ENCODE measurements around the gene ZNF200.
"Not testable (repeated sequence)": the region's sequence is repeated elsewhere in the genome, so short reads cannot be mapped to it uniquely, and the experiment has no call there.

Gene ZNF200

GRCh38 chr16:3198334-3199072 lies 36.5 kb downstream of the ZNF200 start:
- DNase-seq = peak; percentile 63
- Histone ChIP-seq H3K4me3 (ENCODE audit: low read depth, low read length) (no peak overlapping the region), H3K27ac (peak overlapping the region; percentile 2; the same call in 1 of the 2 replicates), H3K27me3 (ENCODE audit: insufficient read depth, low read depth, severe bottlenecking) (no peaks in the 10 kb centered on the region), H3K36me3 (no peaks in the 10 kb centered on the region), H3K9me3 (ENCODE audit: severe bottlenecking) (peaks cover 2% of the 10 kb centered on the region)
- peak; percentile 12; the same call in 1 of the 2 replicates for TF ChIP-seq CTCF (IDR thresholded peaks at IDR 0.05; ENCODE audit: low read depth, low read length)

- not testable (repeated sequence) for H3K36me3 ChIP-seq; H3K27me3 ChIP-seq (ENCODE audit: insufficient read depth, low read depth, severe bottlenecking); H3K9me3 ChIP-seq (ENCODE audit: severe bottlenecking); H3K4me3 ChIP-seq (ENCODE audit: low read depth, low read length); DNase-seq
- peak overlapping the region; percentile 2; the same call in 1 of the 2 replicates for H3K27ac ChIP-seq
Measured at GRCh38 chr16:3197694-3198333, 37.1 kb downstream of the ZNF200 start.

- no peak overlapping the region for H3K4me3 ChIP-seq (ENCODE audit: low read depth, low read length)
- H3K27ac ChIP-seq = no peak overlapping the region
- no peak for DNase-seq
- peaks cover 4% of the 10 kb centered on the region for H3K9me3 ChIP-seq (ENCODE audit: severe bottlenecking)
- H3K36me3 ChIP-seq = no peaks in the 10 kb centered on the region
- peaks cover 7% of the 10 kb centered on the region for H3K27me3 ChIP-seq (ENCODE audit: insufficient read depth, low read depth, severe bottlenecking)
- TF ChIP-seq CTCF (IDR thresholded peaks at IDR 0.05; ENCODE audit: low read depth, low read length) = no peak
Measured at GRCh38 chr16:3195975-3196374, 39.0 kb downstream of the ZNF200 start.

GRCh38 chr16:3194792-3195191 lies 40.2 kb downstream of the ZNF200 start:
- Histone ChIP-seq H3K27ac (no peak overlapping the region), H3K4me3 (ENCODE audit: low read depth, low read length) (no peak overlapping the region), H3K27me3 (ENCODE audit: insufficient read depth, low read depth, severe bottlenecking) (peaks cover 18% of the 10 kb centered on the region), H3K36me3 (no peaks in the 10 kb centered on the region), H3K9me3 (ENCODE audit: severe bottlenecking) (peaks cover 4% of the 10 kb centered on the region)
- no peak for TF ChIP-seq CTCF (IDR thresholded peaks at IDR 0.05; ENCODE audit: low read depth, low read length)
- DNase-seq = no peak

GRCh38 chr16:3193221-3194212 lies 41.4 kb downstream of the ZNF200 start:
- no peak overlapping the region for H3K4me3 ChIP-seq (ENCODE audit: low read depth, low read length)
- H3K9me3 ChIP-seq (ENCODE audit: severe bottlenecking) = peaks cover 4% of the 10 kb centered on the region
- H3K27me3 ChIP-seq (ENCODE audit: insufficient read depth, low read depth, severe bottlenecking) = peaks cover 25% of the 10 kb centered on the region
- H3K27ac ChIP-seq = no peak overlapping the region
- DNase-seq = no peak
- H3K36me3 ChIP-seq = no peaks in the 10 kb centered on the region
- no peak for TF ChIP-seq CTCF (IDR thresholded peaks at IDR 0.05; ENCODE audit: low read depth, low read length)
